Measurements from ENCODE around the gene ACOX2.

DNA sequence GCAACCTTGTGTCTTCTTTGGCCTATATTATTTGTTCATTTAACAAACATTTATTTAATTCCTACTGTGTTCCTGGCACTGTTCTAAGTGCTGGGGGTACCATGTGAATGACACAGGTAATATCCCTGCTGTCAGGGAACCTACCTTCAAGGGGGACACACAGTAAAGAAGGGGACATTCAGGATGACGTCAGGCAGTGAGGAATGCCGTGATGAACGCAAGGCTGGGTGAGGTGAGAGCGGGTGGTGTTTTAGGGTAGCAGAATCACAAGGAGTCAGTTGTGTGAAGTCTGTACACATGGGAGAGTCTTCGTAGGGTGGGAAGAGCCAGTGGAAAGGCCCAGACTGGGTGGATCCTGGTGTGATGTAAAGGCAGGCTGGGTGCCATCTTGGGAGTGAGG lies 41.9 kb upstream of the ACOX2 start:
- TF ChIP-seq, protein P1, sequence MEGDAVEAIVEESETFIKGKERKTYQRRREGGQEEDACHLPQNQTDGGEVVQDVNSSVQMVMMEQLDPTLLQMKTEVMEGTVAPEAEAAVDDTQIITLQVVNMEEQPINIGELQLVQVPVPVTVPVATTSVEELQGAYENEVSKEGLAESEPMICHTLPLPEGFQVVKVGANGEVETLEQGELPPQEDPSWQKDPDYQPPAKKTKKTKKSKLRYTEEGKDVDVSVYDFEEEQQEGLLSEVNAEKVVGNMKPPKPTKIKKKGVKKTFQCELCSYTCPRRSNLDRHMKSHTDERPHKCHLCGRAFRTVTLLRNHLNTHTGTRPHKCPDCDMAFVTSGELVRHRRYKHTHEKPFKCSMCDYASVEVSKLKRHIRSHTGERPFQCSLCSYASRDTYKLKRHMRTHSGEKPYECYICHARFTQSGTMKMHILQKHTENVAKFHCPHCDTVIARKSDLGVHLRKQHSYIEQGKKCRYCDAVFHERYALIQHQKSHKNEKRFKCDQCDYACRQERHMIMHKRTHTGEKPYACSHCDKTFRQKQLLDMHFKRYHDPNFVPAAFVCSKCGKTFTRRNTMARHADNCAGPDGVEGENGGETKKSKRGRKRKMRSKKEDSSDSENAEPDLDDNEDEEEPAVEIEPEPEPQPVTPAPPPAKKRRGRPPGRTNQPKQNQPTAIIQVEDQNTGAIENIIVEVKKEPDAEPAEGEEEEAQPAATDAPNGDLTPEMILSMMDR (IDR thresholded peaks at IDR 0.05; ENCODE audit: low read depth, low read length, poor library complexity, severe bottlenecking): no peak
- TF ChIP-seq EZH2phosphoT487 (IDR thresholded peaks at IDR 0.05; ENCODE audit: borderline replicate concordance, low read length): no peak

All from DOHH2 (cell line).